Activated B cell treated with CpG ODN at 0.5 μM for 24 hours (primary cell): ENCODE data around the gene NEK4. TPM values are rescaled to one million over a fixed set of nuclear protein-coding genes. Genes with fewer than 3 reads are reported as not detected.

Experiments used
- ATAC-seq: fragments of 200-7000 bp; cut with Tn5 transposase; one replicate; pipeline ENCODE4 v1.10.0; 2021; ENCODE audit warnings: low read depth, mild to moderate bottlenecking, moderate library complexity
- CTCF ChIA-PET: fragments of 350-600 bp; sonication (Branson Sonifier 250); formaldehyde crosslinking; loops from one replicate; lab custom pipeline; 2021; ENCODE audit warnings: antibody characterized with exemption; lab: Charles Lee
- POLR2A ChIA-PET: fragments of 350-600 bp; sonication (Branson Sonifier 250); formaldehyde crosslinking; loops from one replicate; lab custom pipeline; 2021; ENCODE audit warnings: antibody characterized with exemption; lab: Charles Lee
- DNase-seq: peaks from one replicate; pipeline ENCODE4 v3.0.0; 2022
- H3K27ac Mint-ChIP-seq: one replicate; pipeline ENCODE4 v1.8.0; 2020; ENCODE audit warnings: mixed read lengths
- H3K27me3 Mint-ChIP-seq: one replicate; pipeline ENCODE4 v1.8.0; 2021; ENCODE audit warnings: mixed read lengths
- H3K36me3 Mint-ChIP-seq: one replicate; pipeline ENCODE4 v1.8.0; 2021; ENCODE audit warnings: low read depth, mixed read lengths
- H3K4me1 Mint-ChIP-seq: one replicate; pipeline ENCODE4 v1.8.0; 2021; ENCODE audit warnings: mixed read lengths
- H3K4me3 Mint-ChIP-seq: one replicate; pipeline ENCODE4 v1.8.0; 2020; ENCODE audit warnings: mild to moderate bottlenecking, mixed read lengths
- H3K9me3 Mint-ChIP-seq: one replicate; pipeline ENCODE4 v1.8.0; 2020; ENCODE audit warnings: mixed read lengths
- CTCF ChIP-seq: fragments of 200-600 bp; IDR thresholded peaks from one replicate; pipeline ENCODE4 v1.8.0; 2022; ENCODE audit warnings: antibody characterized with exemption, mild to moderate bottlenecking
- intact Hi-C: fragments of 100-400 bp; cut with micrococcal nuclease; formaldehyde crosslinking; loops from one replicate; pipeline ENCODE4 v1.15.1; 2024
- total RNA-seq: library from RNA; stranded (reverse); gene quantifications from 2 replicates; pipeline ENCODE4 v1.2.3, GENCODE V29; 2022

NEK4 gene
- total RNA-seq, 1 donor from 2014 or later: 24.5 TPM

GRCh38 chr3:52722491-52722890, 48.2 kb downstream of the NEK4 start:
- no peak overlapping the region for H3K4me3 Mint-ChIP-seq
- CTCF ChIA-PET: no interaction called here
- no peak for TF ChIP-seq CTCF

GRCh38 chr3:52721730-52722008, 49.1 kb downstream of the NEK4 start:
- intact Hi-C loops: no loop called here
- Mint-ChIP-seq H3K4me3 (no peak overlapping the region), H3K27ac (no peak overlapping the region), H3K4me1 (peaks cover 10% of the 10 kb centered on the region), H3K27me3 (no peaks in the 10 kb centered on the region), H3K9me3 (peaks cover 2% of the 10 kb centered on the region), H3K36me3 (peaks cover 28% of the 10 kb centered on the region)
- no peak for DNase-seq
- CTCF ChIA-PET: no interaction called here
- POLR2A ChIA-PET: interaction anchor here (1.5 kb wide), 1 partner anchor 37 kb away, joined by 3 read pairs; no protein-coding TSS in a partner anchor
- no peak for TF ChIP-seq CTCF
- ATAC-seq: no peak

More at GRCh38 chr3:52722491-52722890, 48.2 kb downstream of the NEK4 start:
- POLR2A ChIA-PET: no interaction called here
- no peak for ATAC-seq
- H3K27me3 Mint-ChIP-seq: no peaks in the 10 kb centered on the region
- H3K36me3 Mint-ChIP-seq: peaks cover 30% of the 10 kb centered on the region
- DNase-seq: no peak
- H3K9me3 Mint-ChIP-seq: peaks cover 2% of the 10 kb centered on the region
- H3K27ac Mint-ChIP-seq: no peak overlapping the region
- peaks cover 10% of the 10 kb centered on the region for H3K4me1 Mint-ChIP-seq
- intact Hi-C loops: no loop called here

- Mint-ChIP-seq H3K27me3 (no peaks in the 10 kb centered on the region), H3K4me3 (no peak overlapping the region), H3K27ac (no peak overlapping the region), H3K4me1 (peaks cover 10% of the 10 kb centered on the region), H3K9me3 (peaks cover 2% of the 10 kb centered on the region), H3K36me3 (peaks cover 28% of the 10 kb centered on the region)
- DNase-seq (no peak), ATAC-seq (no peak)
- POLR2A ChIA-PET: interaction anchor here (1.5 kb wide), 1 partner anchor 36 kb away, joined by 3 read pairs; no protein-coding TSS in a partner anchor
- TF ChIP-seq CTCF: no peak
- CTCF ChIA-PET: no interaction called here
- intact Hi-C loops: no loop called here
Observed at GRCh38 chr3:52721002-52721729, 49.6 kb downstream of the NEK4 start.

GRCh38 chr3:52719618-52720017, 51.1 kb downstream of the NEK4 start:
- ChIA-PET CTCF (no interaction called here), POLR2A (interaction anchor here (1.0 kb wide), 1 partner anchor 65 kb away, joined by 4 read pairs; no protein-coding TSS in a partner anchor)
- peaks cover 10% of the 10 kb centered on the region for H3K4me1 Mint-ChIP-seq
- H3K9me3 Mint-ChIP-seq: peaks cover 2% of the 10 kb centered on the region
- intact Hi-C loops: no loop called here
- H3K27me3 Mint-ChIP-seq: no peaks in the 10 kb centered on the region
- no peak for ATAC-seq
- no peak overlapping the region for H3K4me3 Mint-ChIP-seq
- no peak for TF ChIP-seq CTCF
- no peak for DNase-seq
- H3K27ac Mint-ChIP-seq: no peak overlapping the region
- peaks cover 25% of the 10 kb centered on the region for H3K36me3 Mint-ChIP-seq

GRCh38 chr3:52715714-52716305, 54.9 kb downstream of the NEK4 start:
- H3K27ac Mint-ChIP-seq: no peak overlapping the region
- CTCF ChIA-PET: no interaction called here
- intact Hi-C loops: no loop called here
- ATAC-seq (no peak), DNase-seq (no peak)
- H3K36me3 Mint-ChIP-seq: peaks cover 32% of the 10 kb centered on the region
- POLR2A ChIA-PET: interaction anchor here (1.0 kb wide), 1 partner anchor 9 kb away, joined by 4 read pairs; no protein-coding TSS in a partner anchor
- H3K9me3 Mint-ChIP-seq: peaks cover 2% of the 10 kb centered on the region
- H3K4me3 Mint-ChIP-seq: no peak overlapping the region
- TF ChIP-seq CTCF: no peak
- H3K4me1 Mint-ChIP-seq: peaks cover 11% of the 10 kb centered on the region
- H3K27me3 Mint-ChIP-seq: no peaks in the 10 kb centered on the region
